Urothelium cell line (cell line): ENCODE measurements around the gene BTNL3.
A peak's percentile ranks its signal among the peaks of the same experiment; 100 is the strongest.
"Not testable (repeated sequence)": the region's sequence is repeated elsewhere in the genome, so short reads cannot be mapped to it uniquely, and the experiment has no call there.

Source experiments
- DNase-seq: peaks from one replicate; pipeline ENCODE4 v3.0.0; 2011; ENCODE audit warnings: low spot score, mixed read lengths
- FAIRE-seq: peaks from 2 replicates; lab custom pipeline; 2011; peaks lifted over from hg19 to GRCh38; lab: Jason Lieb, UNC

The BTNL3 gene

GRCh38 chr5:181045857-181046256 lies 57.2 kb downstream of the BTNL3 start:
- FAIRE-seq: peak; percentile 99
- not testable (repeated sequence) for DNase-seq

- DNase-seq: no peak
- no peak for FAIRE-seq
Measured at GRCh38 chr5:181047288-181047687, 58.6 kb downstream of the BTNL3 start.

- no peak for FAIRE-seq
Measured at GRCh38 chr5:181047921-181048320, 59.3 kb downstream of the BTNL3 start.

GRCh38 chr5:181050016-181050415 lies 61.4 kb downstream of the BTNL3 start:
- FAIRE-seq (no peak), DNase-seq (no peak)

More at GRCh38 chr5:181047921-181048320, 59.3 kb downstream of the BTNL3 start:
- no peak for DNase-seq

GRCh38 chr5:181051841-181052671 lies 63.4 kb downstream of the BTNL3 start:
- DNase-seq: no peak
- no peak for FAIRE-seq

GRCh38 chr5:181052672-181053487 lies 64.2 kb downstream of the BTNL3 start:
- DNase-seq (peak; percentile 82), FAIRE-seq (peak; percentile 46)

- FAIRE-seq (no peak), DNase-seq (no peak)
Measured at GRCh38 chr5:181053488-181054121, 65.0 kb downstream of the BTNL3 start.

- FAIRE-seq (no peak), DNase-seq (no peak)
Measured at GRCh38 chr5:181054138-181054537, 65.5 kb downstream of the BTNL3 start.

GRCh38 chr5:181054871-181055459 lies 66.3 kb downstream of the BTNL3 start:
- FAIRE-seq: no peak

More at GRCh38 chr5:181054871-181055459, 66.3 kb downstream of the BTNL3 start:
- no peak for DNase-seq
